Retinal pigment epithelial cell (primary cell): ENCODE results near the gene SUSD5.

Experiments
- DNase-seq: peaks from one replicate; pipeline ENCODE4 v3.0.0-alpha.2; 2010; ENCODE audit warnings: low read depth
- H3K4me3 ChIP-seq: 2 replicates; pipeline ENCODE4 v1.5.1; 2011; ENCODE audit warnings: mild to moderate bottlenecking, low read length, control low read depth, moderate library complexity
- TF ChIP-seq, protein P1 (sequence below): conservative IDR thresholded peaks from 2 replicates; pipeline ENCODE4 v1.5.1; 2011; ENCODE audit warnings: low read depth, low read length, control low read depth, inconsistent platforms

SUSD5 gene

DNA sequence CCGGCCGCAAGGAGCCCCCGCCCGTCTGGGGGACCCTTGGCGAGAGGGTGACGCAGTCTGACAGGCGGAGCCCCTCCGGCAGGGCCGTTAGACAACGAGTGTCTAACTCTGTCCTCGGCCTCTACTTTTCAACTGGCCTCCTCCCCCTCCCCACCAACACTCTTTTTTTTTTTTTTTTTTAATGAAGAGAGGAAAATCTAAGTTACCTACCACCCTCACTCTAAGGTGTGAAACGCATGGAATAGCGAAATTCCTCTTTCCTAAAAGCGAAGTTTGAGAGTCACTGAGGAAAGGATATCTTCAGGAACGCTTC is 521 bp upstream of the SUSD5 start:
- peak overlapping the region; percentile 66 for H3K4me3 ChIP-seq
- no peak for DNase-seq
- TF ChIP-seq, protein P1, sequence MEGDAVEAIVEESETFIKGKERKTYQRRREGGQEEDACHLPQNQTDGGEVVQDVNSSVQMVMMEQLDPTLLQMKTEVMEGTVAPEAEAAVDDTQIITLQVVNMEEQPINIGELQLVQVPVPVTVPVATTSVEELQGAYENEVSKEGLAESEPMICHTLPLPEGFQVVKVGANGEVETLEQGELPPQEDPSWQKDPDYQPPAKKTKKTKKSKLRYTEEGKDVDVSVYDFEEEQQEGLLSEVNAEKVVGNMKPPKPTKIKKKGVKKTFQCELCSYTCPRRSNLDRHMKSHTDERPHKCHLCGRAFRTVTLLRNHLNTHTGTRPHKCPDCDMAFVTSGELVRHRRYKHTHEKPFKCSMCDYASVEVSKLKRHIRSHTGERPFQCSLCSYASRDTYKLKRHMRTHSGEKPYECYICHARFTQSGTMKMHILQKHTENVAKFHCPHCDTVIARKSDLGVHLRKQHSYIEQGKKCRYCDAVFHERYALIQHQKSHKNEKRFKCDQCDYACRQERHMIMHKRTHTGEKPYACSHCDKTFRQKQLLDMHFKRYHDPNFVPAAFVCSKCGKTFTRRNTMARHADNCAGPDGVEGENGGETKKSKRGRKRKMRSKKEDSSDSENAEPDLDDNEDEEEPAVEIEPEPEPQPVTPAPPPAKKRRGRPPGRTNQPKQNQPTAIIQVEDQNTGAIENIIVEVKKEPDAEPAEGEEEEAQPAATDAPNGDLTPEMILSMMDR, result no peak

DNA sequence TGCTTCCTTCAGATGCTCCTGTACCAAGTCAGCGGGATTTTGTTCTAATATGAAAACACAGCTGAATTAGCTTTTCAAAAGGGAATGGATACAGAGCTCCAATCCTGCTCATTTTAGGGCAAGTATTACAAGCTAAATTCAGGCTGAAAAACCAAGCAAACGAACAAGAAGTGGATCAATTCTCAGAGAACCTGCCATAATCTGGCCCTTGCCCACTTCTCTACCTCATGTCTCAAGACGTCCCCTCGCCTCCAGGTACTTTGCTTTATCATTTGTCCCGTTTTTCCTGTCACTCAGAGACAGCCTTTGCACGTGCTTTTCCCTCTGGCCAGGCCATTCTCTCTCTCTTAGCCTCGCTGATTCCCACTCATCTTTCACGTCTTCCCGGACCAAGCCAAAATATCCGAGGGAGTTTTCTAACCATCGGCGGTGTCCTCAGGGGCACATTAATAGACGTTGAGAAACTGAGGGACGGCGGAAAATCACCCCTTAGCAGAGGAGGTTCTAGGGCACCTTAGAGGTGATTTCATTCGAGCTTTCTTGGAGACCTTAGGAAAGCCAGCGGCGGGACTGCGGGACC is 654 bp downstream of the SUSD5 start:
- TF ChIP-seq, protein P1, result no peak
- DNase-seq, result peak; percentile 1
- H3K4me3 ChIP-seq, result peak overlapping the region; percentile 66

DNA sequence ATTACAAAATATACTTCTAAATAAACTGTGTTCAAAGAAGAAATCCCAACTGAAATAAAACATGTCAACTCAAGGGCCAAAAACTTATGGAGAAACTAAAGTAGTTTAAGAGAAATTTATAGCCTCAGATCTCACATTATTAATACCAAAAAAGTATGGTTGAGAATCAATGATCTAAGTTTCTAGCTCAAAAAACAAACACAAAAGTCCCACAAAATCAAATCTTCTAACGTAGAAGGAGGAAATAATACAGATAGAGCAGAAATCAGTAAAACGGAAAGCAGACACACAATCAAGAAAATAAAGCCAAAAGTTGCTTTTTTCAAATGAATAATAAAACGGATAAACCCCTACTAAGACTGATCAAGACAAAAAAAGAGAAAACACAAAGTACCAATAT is 2.9 kb downstream of the SUSD5 start:
- H3K4me3 ChIP-seq, result no peak overlapping the region
- TF ChIP-seq, protein P1, result no peak
- no peak for DNase-seq

DNA sequence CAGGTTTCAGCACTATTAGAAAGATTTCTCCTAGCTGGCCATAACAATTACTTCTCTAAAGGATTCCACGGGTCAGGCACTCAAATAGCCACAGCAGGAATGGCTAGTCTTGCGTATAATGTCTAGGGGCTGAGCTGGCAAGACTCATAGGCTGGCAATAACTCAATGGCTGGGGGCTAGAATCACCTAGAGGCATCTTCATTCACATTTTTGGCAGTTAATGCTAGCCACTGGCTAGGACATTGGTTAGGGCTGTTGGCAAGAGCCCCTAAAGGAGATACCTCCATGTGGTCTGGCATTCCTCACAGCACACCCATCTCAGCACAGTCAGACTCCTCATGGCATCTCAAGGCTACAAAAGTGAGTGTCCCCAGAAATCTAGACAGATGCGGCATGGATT is 6.2 kb downstream of the SUSD5 start:
- no peak for DNase-seq
- TF ChIP-seq, protein P1, result no peak
- H3K4me3 ChIP-seq, result no peak overlapping the region

DNA sequence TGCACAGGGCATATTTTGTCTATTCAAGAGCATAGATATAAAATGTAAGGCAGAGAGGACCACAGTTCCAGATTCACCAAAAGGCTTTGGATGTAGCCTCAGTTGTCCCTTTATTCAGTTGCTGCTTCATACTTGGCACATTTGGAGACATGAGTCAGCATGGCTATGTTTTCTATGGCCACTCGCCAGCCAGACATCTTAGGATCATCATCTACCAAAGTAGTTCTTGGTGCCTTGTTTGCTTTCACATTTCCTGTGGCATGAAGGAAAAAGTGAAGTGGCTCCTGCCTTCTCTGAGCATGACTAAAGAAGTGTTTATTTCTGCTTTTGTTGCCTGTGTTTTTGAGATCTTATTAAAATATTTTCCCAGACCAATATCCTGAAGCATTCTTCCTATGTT is 7.2 kb downstream of the SUSD5 start:
- peak; percentile 41 for DNase-seq
- no peak overlapping the region for H3K4me3 ChIP-seq
- TF ChIP-seq, protein P1, result no peak

DNA sequence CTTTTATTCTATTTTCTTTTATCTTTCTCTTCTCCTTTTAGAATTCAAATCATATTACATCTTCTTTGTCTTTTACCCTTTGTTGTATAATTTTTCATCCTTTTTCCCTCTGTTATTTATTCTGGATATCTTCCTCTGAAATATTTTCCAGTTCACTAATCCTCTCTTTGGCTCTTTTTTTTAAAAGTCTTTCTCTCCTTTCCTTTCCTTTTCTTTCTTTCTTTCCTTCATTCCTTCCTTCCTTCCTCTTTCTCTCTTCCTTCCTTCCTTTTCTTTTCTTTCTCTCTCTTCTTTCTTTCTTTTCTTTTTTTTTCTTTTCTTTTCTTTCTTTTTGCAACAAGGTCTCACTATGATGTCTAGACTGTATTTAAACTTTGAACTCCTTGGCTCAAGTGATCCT is 9.3 kb downstream of the SUSD5 start:
- TF ChIP-seq, protein P1, result no peak
- H3K4me3 ChIP-seq, result no peak overlapping the region
- DNase-seq, result no peak

DNA sequence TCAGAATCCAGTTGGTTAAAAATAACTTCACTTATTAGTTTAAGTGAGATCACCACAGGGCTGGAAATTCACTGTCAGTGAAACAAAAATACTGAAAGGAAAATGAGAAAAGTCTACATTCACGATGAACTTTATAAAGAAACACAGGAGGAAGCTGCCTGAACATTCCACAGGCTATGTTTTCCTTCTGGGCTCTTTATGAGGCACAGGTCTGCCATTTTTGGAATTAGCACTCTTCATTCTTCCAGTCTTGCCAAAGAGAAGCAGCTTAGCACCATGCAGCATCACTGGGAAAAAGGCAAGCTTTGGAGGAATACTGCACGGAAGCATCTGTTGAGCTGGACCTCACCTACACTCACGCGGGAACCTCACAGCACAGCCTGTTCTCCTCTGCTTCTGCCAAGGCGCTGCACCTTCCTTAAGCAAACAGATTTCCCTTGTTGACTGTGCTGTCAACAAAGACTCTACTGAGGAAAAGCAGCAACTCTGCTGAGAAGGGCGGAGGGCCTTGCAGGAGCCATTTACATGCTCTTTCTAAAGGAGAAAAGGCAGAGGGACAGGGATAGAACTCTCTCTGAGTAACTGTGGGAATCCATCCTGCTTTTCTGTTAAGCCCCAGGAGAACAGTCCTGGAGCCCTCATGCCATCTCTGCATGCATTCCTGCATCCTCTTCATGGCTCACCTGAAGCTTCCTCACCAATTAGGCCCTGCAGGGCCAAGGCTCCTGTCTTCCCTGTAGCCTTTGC is 15.7 kb downstream of the SUSD5 start:
- H3K4me3 ChIP-seq, result no peak overlapping the region
- DNase-seq, result no peak
- TF ChIP-seq, protein P1, result no peak
